Ascending aorta (tissue), 2 donors: Measurements from ENCODE around the gene OR10J4. TPM values are rescaled to one million over a fixed set of nuclear protein-coding genes. Genes with fewer than 3 reads are reported as not detected.

Experiments
- DNase-seq, 2 donors: peaks; one replicate each; pipeline ENCODE4 v3.0.0-alpha.2; 2019; ENCODE audit warnings: low spot score in 2 of 2
- H3K27ac ChIP-seq, 2 donors: fragments of 200-600 bp; sonication (generic); one replicate each; pipeline ENCODE4 v1.5.1; 2016 to 2017; ENCODE audit warnings: mild to moderate bottlenecking in 1 of 2
- H3K27me3 ChIP-seq: fragments of 200-600 bp; sonication (generic); one replicate; pipeline ENCODE4 v1.5.1; 2017
- H3K36me3 ChIP-seq, 2 donors: fragments of 200-600 bp; sonication (generic); one replicate each; pipeline ENCODE4 v1.5.1; 2016
- H3K4me1 ChIP-seq, 2 donors: fragments of 200-600 bp; sonication (generic); one replicate each; pipeline ENCODE4 v1.5.1; 2016 to 2017; ENCODE audit warnings: mild to moderate bottlenecking in 1 of 2
- H3K4me3 ChIP-seq, 2 donors: fragments of 200-600 bp; sonication (generic); one replicate each; pipeline ENCODE4 v1.5.1; 2016 to 2017; ENCODE audit warnings: mild to moderate bottlenecking in 1 of 2
- H3K9me3 ChIP-seq, 2 donors: fragments of 200-600 bp; sonication (generic); one replicate each; pipeline ENCODE4 v1.5.1; 2016
- intact Hi-C: fragments of 100-400 bp; cut with DNase I; formaldehyde crosslinking; loops from one replicate; pipeline ENCODE4 v1.15.1; 2023
- total RNA-seq: library from RNA; depleted of rRNA; stranded (reverse); fragments of >200 nt; gene quantifications from one replicate; pipeline ENCODE4 v1.1.0, GENCODE V29; 2016
- TF ChIP-seq, protein P1 (sequence below), 3 experiments: fragments of 200-600 bp in 2 of 3; fragments of 450-650 bp in 1 of 3; sonication (generic) in 2 of 3; IDR thresholded peaks; one replicate each; pipeline ENCODE4 v1.5.1; 2016 to 2019; ENCODE audit warnings: antibody characterized with exemption in 3 of 3, mild to moderate bottlenecking in 1 of 3, moderate library complexity in 1 of 3

Gene OR10J4
- total RNA-seq, 1 donor from 2014 or later, result not detected

DNA sequence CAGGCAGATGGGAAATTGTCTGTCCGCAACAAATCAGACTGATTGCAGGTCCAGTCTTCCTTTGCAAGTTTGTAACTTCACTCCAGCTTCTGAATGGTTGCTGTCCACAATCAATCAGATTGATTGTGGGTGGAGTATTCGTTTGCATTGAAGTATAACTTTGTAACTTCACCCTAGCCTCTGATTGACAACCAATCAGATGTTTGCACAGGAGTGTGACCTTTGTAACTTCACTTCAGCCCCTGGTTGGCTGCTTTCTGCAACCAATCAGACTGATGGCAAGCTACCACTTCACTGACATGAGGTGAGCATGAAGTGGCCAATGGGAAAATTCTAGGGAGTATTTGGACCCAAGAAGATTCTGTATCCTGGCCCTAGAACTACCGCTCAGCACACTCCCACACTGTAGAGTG, 33.2 kb downstream of the OR10J4 start:
- no peak for DNase-seq
- Histone ChIP-seq H3K36me3 (no peaks in the 10 kb centered on the region), H3K4me1 (no peaks in the 10 kb centered on the region), H3K27me3 (no peaks in the 10 kb centered on the region), H3K9me3 (peaks cover 5 to 15% of the 10 kb centered on the region in 2 donors), H3K27ac (no peak overlapping the region), H3K4me3 (no peak overlapping the region)
- intact Hi-C loops, result no loop called here
- TF ChIP-seq, protein P1, sequence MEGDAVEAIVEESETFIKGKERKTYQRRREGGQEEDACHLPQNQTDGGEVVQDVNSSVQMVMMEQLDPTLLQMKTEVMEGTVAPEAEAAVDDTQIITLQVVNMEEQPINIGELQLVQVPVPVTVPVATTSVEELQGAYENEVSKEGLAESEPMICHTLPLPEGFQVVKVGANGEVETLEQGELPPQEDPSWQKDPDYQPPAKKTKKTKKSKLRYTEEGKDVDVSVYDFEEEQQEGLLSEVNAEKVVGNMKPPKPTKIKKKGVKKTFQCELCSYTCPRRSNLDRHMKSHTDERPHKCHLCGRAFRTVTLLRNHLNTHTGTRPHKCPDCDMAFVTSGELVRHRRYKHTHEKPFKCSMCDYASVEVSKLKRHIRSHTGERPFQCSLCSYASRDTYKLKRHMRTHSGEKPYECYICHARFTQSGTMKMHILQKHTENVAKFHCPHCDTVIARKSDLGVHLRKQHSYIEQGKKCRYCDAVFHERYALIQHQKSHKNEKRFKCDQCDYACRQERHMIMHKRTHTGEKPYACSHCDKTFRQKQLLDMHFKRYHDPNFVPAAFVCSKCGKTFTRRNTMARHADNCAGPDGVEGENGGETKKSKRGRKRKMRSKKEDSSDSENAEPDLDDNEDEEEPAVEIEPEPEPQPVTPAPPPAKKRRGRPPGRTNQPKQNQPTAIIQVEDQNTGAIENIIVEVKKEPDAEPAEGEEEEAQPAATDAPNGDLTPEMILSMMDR (IDR thresholded peaks at IDR 0.05), result no peak

DNA sequence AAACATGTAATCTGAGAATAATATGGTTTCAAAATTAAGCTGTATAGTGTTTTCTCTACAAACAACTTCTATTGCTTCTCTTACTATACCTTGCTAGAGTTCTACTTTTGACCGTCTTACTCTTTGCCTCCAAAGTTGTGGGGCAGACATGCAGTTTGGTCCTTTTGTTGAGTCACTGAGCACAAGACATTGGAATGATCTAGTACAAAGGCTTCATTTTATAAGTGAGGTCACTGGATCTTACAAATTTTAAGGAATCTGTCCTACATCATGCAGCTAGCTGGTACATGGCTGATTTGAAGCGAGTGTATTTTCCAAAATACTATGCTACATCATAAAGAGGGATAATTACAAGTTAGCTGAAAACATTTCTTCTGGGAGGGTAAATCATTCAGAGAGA, 36.3 kb downstream of the OR10J4 start:
- Histone ChIP-seq H3K9me3 (no peaks in the 10 kb centered on the region), H3K36me3 (no peaks in the 10 kb centered on the region), H3K4me3 (no peak overlapping the region), H3K27ac (no peak overlapping the region), H3K27me3 (no peaks in the 10 kb centered on the region), H3K4me1 (no peaks in the 10 kb centered on the region)
- intact Hi-C loops, result no loop called here
- TF ChIP-seq, protein P1 (IDR thresholded peaks at IDR 0.05), result no peak
- DNase-seq, result no peak

DNA sequence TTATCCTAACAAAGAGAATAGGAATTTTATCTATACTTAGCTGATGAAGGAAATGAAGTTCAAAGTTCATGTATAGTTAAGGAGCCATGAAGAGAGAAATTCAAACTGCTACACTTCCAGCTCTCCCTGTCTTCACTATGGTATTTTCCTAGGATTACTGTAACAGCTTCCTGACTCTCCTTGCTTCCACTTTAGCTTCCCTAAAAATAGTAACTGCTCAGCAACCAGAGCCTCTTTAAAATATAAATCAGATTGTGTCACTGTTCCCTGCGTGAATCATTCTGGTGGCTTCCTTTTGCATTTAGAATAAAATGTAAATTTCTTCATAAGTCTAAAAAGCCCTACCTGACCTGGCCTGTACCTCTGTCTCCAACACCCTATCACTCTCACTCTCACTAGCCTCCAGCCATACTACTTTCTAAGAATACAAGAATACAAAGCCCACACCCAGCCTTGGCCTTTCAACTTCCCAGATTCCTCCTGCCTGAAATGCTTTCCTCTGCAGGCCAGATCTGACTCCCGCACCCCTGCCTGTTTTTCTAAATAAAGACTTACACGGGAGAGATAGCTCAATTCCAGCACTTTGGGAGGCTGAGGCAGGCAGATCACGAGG, 38.0 kb downstream of the OR10J4 start:
- DNase-seq, result no peak

DNA sequence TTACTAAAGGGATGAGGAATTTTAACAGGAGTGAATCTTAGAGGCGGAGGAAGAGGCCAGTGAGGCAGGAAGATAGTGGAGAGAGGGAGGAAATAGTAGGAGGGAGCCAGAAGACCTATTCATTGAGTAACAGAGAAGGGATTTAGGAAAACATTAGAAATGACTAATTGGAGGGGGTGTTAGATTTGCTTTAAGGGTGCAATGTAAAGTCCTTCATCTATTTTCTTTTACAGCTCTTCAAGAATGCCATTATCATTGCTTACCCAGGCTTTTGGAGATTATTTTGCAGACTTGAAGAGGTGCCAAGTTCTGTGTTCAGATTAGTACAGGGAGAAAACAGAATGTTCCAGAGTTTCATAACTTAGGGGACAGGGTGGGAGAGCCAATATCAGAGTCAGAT, 41.3 kb downstream of the OR10J4 start:
- no peak overlapping the region for H3K4me3 ChIP-seq
- H3K9me3 ChIP-seq, result no peaks in the 10 kb centered on the region
- no peaks in the 10 kb centered on the region for H3K4me1 ChIP-seq
- H3K27ac ChIP-seq, result no peak overlapping the region
- intact Hi-C loops, result no loop called here
- no peaks in the 10 kb centered on the region for H3K36me3 ChIP-seq
- H3K27me3 ChIP-seq, result no peaks in the 10 kb centered on the region
- TF ChIP-seq, protein P1 (IDR thresholded peaks at IDR 0.05), result no peak
- DNase-seq, result no peak

More for the DNA sequence above, 38.0 kb downstream of the OR10J4 start:
- no peak overlapping the region for H3K4me3 ChIP-seq
- H3K9me3 ChIP-seq, result no peaks in the 10 kb centered on the region
- H3K36me3 ChIP-seq, result no peaks in the 10 kb centered on the region
- H3K27ac ChIP-seq, result no peak overlapping the region
- H3K4me1 ChIP-seq, result no peaks in the 10 kb centered on the region
- no peaks in the 10 kb centered on the region for H3K27me3 ChIP-seq
- TF ChIP-seq, protein P1 (IDR thresholded peaks at IDR 0.05), result no peak
- intact Hi-C loops, result no loop called here

DNA sequence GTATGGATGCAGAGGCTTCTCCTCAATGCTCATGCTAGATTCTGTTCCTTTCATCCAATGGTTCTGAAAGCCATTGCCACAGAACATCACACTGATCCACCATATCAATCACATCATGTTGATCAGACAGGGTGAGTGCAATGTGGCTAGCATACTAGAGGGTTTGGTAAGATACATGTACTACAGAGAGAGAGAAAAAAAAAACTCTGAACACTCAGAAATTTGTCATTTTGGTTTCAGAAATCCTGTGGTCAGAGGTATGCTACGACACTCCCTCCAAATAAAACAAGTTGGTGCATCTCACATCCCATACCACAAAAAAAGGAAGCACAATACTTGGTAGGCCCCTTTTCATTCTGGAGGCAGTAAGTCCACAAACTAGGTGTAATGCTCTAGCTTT, 42.9 kb downstream of the OR10J4 start:
- intact Hi-C loops, result no loop called here
- no peak overlapping the region for H3K27ac ChIP-seq
- TF ChIP-seq, protein P1 (IDR thresholded peaks at IDR 0.05), result no peak

More for the DNA sequence above, 42.9 kb downstream of the OR10J4 start:
- no peaks in the 10 kb centered on the region for H3K4me1 ChIP-seq
- H3K9me3 ChIP-seq, result no peaks in the 10 kb centered on the region
- H3K27me3 ChIP-seq, result no peaks in the 10 kb centered on the region
- DNase-seq, result no peak
- H3K36me3 ChIP-seq, result no peaks in the 10 kb centered on the region
- no peak overlapping the region for H3K4me3 ChIP-seq

Other genes with a start within 250 kb of the OR10J4 start
- 642 TPM for gene ACKR1, start 227.3 kb upstream of the OR10J4 start, total RNA-seq
- gene FCER1A, start 129.9 kb upstream of the OR10J4 start, total RNA-seq, result not detected
- not detected for gene OR10J1, start 7.5 kb downstream of the OR10J4 start, total RNA-seq
- gene OR10J5, start 103.8 kb downstream of the OR10J4 start, total RNA-seq, result not detected
- not detected for gene APCS, start 155.6 kb downstream of the OR10J4 start, total RNA-seq